ENCODE measurements around the gene GATA3. TPM values are rescaled to one million over a fixed set of nuclear protein-coding genes. Genes with fewer than 3 reads are reported as not detected.
"Not testable (repeated sequence)": the region's sequence is repeated elsewhere in the genome, so short reads cannot be mapped to it uniquely, and the experiment has no call there.

GATA3 gene
- total RNA-seq (2012; rRNA removed): 0.22 TPM in 1 of 2 replicates, not detected in the other

GRCh38 chr10:8054494-8055407 lies at the start of gene GATA3:
Gene GATA3, plus strand, starts transcription at chr10:8054688. Its CDS starts 968 bp downstream, at chr10:8055656.
- Histone ChIP-seq H3K27me3 (ENCODE audit: control insufficient read depth, insufficient read depth, low read length) (peaks cover 34% of the 10 kb centered on the region), H3K4me3 (ENCODE audit: low read length) (peak within 1 kb of the TSS; percentile 78), H3K9ac (ENCODE audit: low read depth, low read length) (peak within 1 kb of the TSS; percentile 61), H3K4me2 (ENCODE audit: low read length) (peak within 1 kb of the TSS; percentile 90), H3K9me3 (replicated peaks; ENCODE audit: low read length) (no peaks in the 10 kb centered on the region), H3K4me1 (ENCODE audit: control insufficient read depth, insufficient read depth, low read length) (peaks cover 36% of the 10 kb centered on the region), H3K36me3 (ENCODE audit: insufficient read depth, low read length) (peaks cover 9% of the 10 kb centered on the region)

- no peak overlapping the region for H3K4me3 ChIP-seq (ENCODE audit: low read length)
Observed at GRCh38 chr10:8006274-8006999, 48.1 kb upstream of the GATA3 start.

DNA sequence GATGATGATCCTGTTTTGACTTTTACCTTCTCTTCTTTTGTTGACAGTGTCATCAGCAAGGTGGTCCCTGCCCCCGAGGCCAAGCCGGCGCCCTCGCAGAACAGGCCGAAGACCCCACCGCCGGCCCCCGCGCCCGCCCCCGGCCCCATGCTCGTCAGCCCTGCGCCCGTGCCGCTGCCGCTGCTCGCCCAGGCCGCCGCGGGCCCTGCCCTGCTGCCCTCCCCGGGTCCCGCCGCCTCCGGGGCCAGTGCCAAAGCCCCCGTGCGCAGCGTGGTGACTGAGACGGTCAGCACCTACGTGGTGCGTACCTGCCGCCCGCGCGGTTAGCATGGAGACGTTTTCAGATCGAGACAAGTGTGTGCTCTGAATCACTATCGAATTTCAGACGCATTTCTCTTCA lies 45.5 kb upstream of the GATA3 start:
- no peaks in the 10 kb centered on the region for H3K4me1 ChIP-seq (ENCODE audit: control insufficient read depth, insufficient read depth, low read length)
- H3K9ac ChIP-seq (ENCODE audit: low read depth, low read length): no peak overlapping the region
- H3K4me3 ChIP-seq (ENCODE audit: low read length): no peak overlapping the region
- H3K36me3 ChIP-seq (ENCODE audit: insufficient read depth, low read length): peaks cover 3% of the 10 kb centered on the region
- peaks cover 6% of the 10 kb centered on the region for H3K9me3 ChIP-seq (replicated peaks; ENCODE audit: low read length)
- no peak overlapping the region for H3K4me2 ChIP-seq (ENCODE audit: low read length)
- no peaks in the 10 kb centered on the region for H3K27me3 ChIP-seq (ENCODE audit: control insufficient read depth, insufficient read depth, low read length)

More at GRCh38 chr10:8006274-8006999, 48.1 kb upstream of the GATA3 start:
- Histone ChIP-seq H3K36me3 (ENCODE audit: insufficient read depth, low read length) (peaks cover 3% of the 10 kb centered on the region), H3K27me3 (ENCODE audit: control insufficient read depth, insufficient read depth, low read length) (no peaks in the 10 kb centered on the region), H3K4me1 (ENCODE audit: control insufficient read depth, insufficient read depth, low read length) (no peaks in the 10 kb centered on the region), H3K9me3 (replicated peaks; ENCODE audit: low read length) (peaks cover 6% of the 10 kb centered on the region), H3K4me2 (ENCODE audit: low read length) (no peak overlapping the region), H3K9ac (ENCODE audit: low read depth, low read length) (no peak overlapping the region)

- Histone ChIP-seq H3K4me3 (ENCODE audit: low read length) (no peak overlapping the region), H3K9me3 (replicated peaks; ENCODE audit: low read length) (no peaks in the 10 kb centered on the region), H3K4me2 (ENCODE audit: low read length) (no peak overlapping the region), H3K27me3 (ENCODE audit: control insufficient read depth, insufficient read depth, low read length) (no peaks in the 10 kb centered on the region), H3K36me3 (ENCODE audit: insufficient read depth, low read length) (peaks cover 3% of the 10 kb centered on the region), H3K4me1 (ENCODE audit: control insufficient read depth, insufficient read depth, low read length) (no peaks in the 10 kb centered on the region), H3K9ac (ENCODE audit: low read depth, low read length) (no peak overlapping the region)
Observed at GRCh38 chr10:8013006-8013405, 41.5 kb upstream of the GATA3 start.

- H3K4me3 ChIP-seq (ENCODE audit: low read length): no peak overlapping the region
- no peaks in the 10 kb centered on the region for H3K27me3 ChIP-seq (ENCODE audit: control insufficient read depth, insufficient read depth, low read length)
- H3K4me2 ChIP-seq (ENCODE audit: low read length): no peak overlapping the region
- H3K36me3 ChIP-seq (ENCODE audit: insufficient read depth, low read length): peaks cover 3% of the 10 kb centered on the region
- no peaks in the 10 kb centered on the region for H3K9me3 ChIP-seq (replicated peaks; ENCODE audit: low read length)
- H3K4me1 ChIP-seq (ENCODE audit: control insufficient read depth, insufficient read depth, low read length): no peaks in the 10 kb centered on the region
- no peak overlapping the region for H3K9ac ChIP-seq (ENCODE audit: low read depth, low read length)
Observed at GRCh38 chr10:8013619-8014018, 40.9 kb upstream of the GATA3 start.

GRCh38 chr10:8014649-8015048 lies 39.8 kb upstream of the GATA3 start:
- Histone ChIP-seq H3K4me1 (ENCODE audit: control insufficient read depth, insufficient read depth, low read length) (no peaks in the 10 kb centered on the region), H3K9ac (ENCODE audit: low read depth, low read length) (no peak overlapping the region), H3K4me3 (ENCODE audit: low read length) (no peak overlapping the region), H3K4me2 (ENCODE audit: low read length) (no peak overlapping the region), H3K27me3 (ENCODE audit: control insufficient read depth, insufficient read depth, low read length) (no peaks in the 10 kb centered on the region), H3K9me3 (replicated peaks; ENCODE audit: low read length) (no peaks in the 10 kb centered on the region), H3K36me3 (ENCODE audit: insufficient read depth, low read length) (peaks cover 3% of the 10 kb centered on the region)

- H3K4me1 ChIP-seq (ENCODE audit: control insufficient read depth, insufficient read depth, low read length): no peaks in the 10 kb centered on the region
- H3K36me3 ChIP-seq (ENCODE audit: insufficient read depth, low read length): no peaks in the 10 kb centered on the region
- no peak overlapping the region for H3K4me3 ChIP-seq (ENCODE audit: low read length)
- H3K4me2 ChIP-seq (ENCODE audit: low read length): no peak overlapping the region
- no peaks in the 10 kb centered on the region for H3K27me3 ChIP-seq (ENCODE audit: control insufficient read depth, insufficient read depth, low read length)
- H3K9ac ChIP-seq (ENCODE audit: low read depth, low read length): no peak overlapping the region
- H3K9me3 ChIP-seq (replicated peaks; ENCODE audit: low read length): no peaks in the 10 kb centered on the region
Observed at GRCh38 chr10:8017277-8017676, 37.2 kb upstream of the GATA3 start.

GRCh38 chr10:8023321-8023720 lies 31.2 kb upstream of the GATA3 start:
- Histone ChIP-seq H3K9me3 (replicated peaks; ENCODE audit: low read length) (no peaks in the 10 kb centered on the region), H3K4me3 (ENCODE audit: low read length) (no peak overlapping the region), H3K4me1 (ENCODE audit: control insufficient read depth, insufficient read depth, low read length) (no peaks in the 10 kb centered on the region), H3K4me2 (ENCODE audit: low read length) (no peak overlapping the region), H3K27me3 (ENCODE audit: control insufficient read depth, insufficient read depth, low read length) (peaks cover 24% of the 10 kb centered on the region), H3K9ac (ENCODE audit: low read depth, low read length) (no peak overlapping the region), H3K36me3 (ENCODE audit: insufficient read depth, low read length) (no peaks in the 10 kb centered on the region)

DNA sequence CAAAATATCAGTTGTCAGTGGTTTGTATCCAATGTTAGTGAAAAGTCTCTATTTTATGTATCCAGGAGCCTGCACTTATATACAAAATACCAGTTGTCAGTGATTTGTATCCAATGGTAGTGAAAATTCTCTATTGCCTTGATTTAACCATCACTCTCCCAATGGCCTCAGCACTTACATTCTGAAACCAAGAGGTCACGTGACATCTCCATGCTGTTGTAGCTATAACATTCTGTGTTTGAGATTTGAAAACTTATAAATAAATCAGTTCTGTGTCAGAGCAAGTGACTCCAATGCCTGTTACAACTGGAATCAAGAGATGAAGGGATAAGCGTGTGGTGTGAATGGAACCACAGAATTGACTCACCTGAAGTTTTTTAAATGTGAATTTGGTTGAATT lies 30.6 kb upstream of the GATA3 start:
- peaks cover 24% of the 10 kb centered on the region for H3K27me3 ChIP-seq (ENCODE audit: control insufficient read depth, insufficient read depth, low read length)
- no peaks in the 10 kb centered on the region for H3K36me3 ChIP-seq (ENCODE audit: insufficient read depth, low read length)
- H3K9ac ChIP-seq (ENCODE audit: low read depth, low read length): no peak overlapping the region
- H3K9me3 ChIP-seq (replicated peaks; ENCODE audit: low read length): no peaks in the 10 kb centered on the region
- no peaks in the 10 kb centered on the region for H3K4me1 ChIP-seq (ENCODE audit: control insufficient read depth, insufficient read depth, low read length)
- no peak overlapping the region for H3K4me3 ChIP-seq (ENCODE audit: low read length)
- no peak overlapping the region for H3K4me2 ChIP-seq (ENCODE audit: low read length)

- Histone ChIP-seq H3K27me3 (ENCODE audit: control insufficient read depth, insufficient read depth, low read length) (peaks cover 34% of the 10 kb centered on the region), H3K4me1 (ENCODE audit: control insufficient read depth, insufficient read depth, low read length) (no peaks in the 10 kb centered on the region), H3K4me2 (ENCODE audit: low read length) (peak overlapping the region; percentile 56), H3K36me3 (ENCODE audit: insufficient read depth, low read length) (no peaks in the 10 kb centered on the region), H3K4me3 (ENCODE audit: low read length) (peak overlapping the region; percentile 42), H3K9ac (ENCODE audit: low read depth, low read length) (no peak overlapping the region), H3K9me3 (replicated peaks; ENCODE audit: low read length) (no peaks in the 10 kb centered on the region)
Observed at GRCh38 chr10:8026349-8027259, 27.9 kb upstream of the GATA3 start.

GRCh38 chr10:8031211-8031610 lies 23.3 kb upstream of the GATA3 start:
- H3K4me2 ChIP-seq (ENCODE audit: low read length): not testable (repeated sequence)
- H3K4me1 ChIP-seq (ENCODE audit: control insufficient read depth, insufficient read depth, low read length): peaks cover 16% of the 10 kb centered on the region
- H3K27me3 ChIP-seq (ENCODE audit: control insufficient read depth, insufficient read depth, low read length): peaks cover 61% of the 10 kb centered on the region

More at GRCh38 chr10:8031211-8031610, 23.3 kb upstream of the GATA3 start:
- H3K9ac ChIP-seq (ENCODE audit: low read depth, low read length); H3K9me3 ChIP-seq (replicated peaks; ENCODE audit: low read length); H3K36me3 ChIP-seq (ENCODE audit: insufficient read depth, low read length); H3K4me3 ChIP-seq (ENCODE audit: low read length): not testable (repeated sequence)
